ENCODE results near the gene CTAGE15.
"Not testable (repeated sequence)": the region's sequence is repeated elsewhere in the genome, so short reads cannot be mapped to it uniquely, and the experiment has no call there.

Gene CTAGE15

DNA sequence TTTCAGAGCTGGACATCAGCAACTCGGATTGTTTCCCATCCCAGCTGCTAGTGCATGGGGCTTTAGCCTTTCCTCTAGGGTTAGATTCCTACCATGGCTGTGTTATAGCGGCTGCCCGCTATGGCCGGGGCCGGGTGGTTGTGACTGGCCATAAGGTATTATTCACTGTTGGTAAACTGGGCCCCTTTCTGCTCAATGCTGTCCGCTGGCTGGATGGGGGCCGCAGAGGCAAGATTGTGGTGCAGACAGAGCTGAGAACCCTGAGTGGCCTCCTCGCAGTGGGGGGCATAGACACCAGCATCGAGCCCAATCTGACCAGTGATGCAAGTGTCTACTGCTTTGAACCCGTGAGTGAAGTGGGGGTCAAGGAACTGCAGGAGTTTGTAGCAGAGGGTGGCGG lies 26.5 kb downstream of the CTAGE15 start:
- H3K4me2 ChIP-seq (ENCODE audit: insufficient read depth, low read length, poor library complexity, severe bottlenecking); H3K27ac ChIP-seq (replicated peaks; ENCODE audit: low read length); H3K79me1 ChIP-seq (ENCODE audit: low read depth, low read length); H3K4me1 ChIP-seq (ENCODE audit: control insufficient read depth in 2 of 2, insufficient read depth in 1 of 2, low read depth in 1 of 2, low read length in 2 of 2); H3K36me3 ChIP-seq (replicated peaks in 1 of 2; ENCODE audit: control insufficient read depth in 2 of 2, insufficient read depth in 2 of 2, low read length in 2 of 2); H2BK12ac ChIP-seq (ENCODE audit: low read length); H2BK5ac ChIP-seq (ENCODE audit: low read length); H3K9me3 ChIP-seq (replicated peaks in 1 of 2; ENCODE audit: control insufficient read depth in 2 of 2, insufficient read depth in 1 of 2, low read depth in 1 of 2, low read length in 2 of 2); H3K4me3 ChIP-seq (ENCODE audit: low read length in 2 of 2); H2BK15ac ChIP-seq (ENCODE audit: low read length); DNase-seq (ENCODE audit: low spot score); H3K9ac ChIP-seq (ENCODE audit: low read depth, low read length, poor library complexity); H3K27me3 ChIP-seq (ENCODE audit: control insufficient read depth in 3 of 3, insufficient read depth in 3 of 3, low read depth in 1 of 3, low read length in 3 of 3); H4K91ac ChIP-seq (ENCODE audit: low read depth, low read length, poor library complexity); H3K18ac ChIP-seq (ENCODE audit: low read length); H2BK120ac ChIP-seq (ENCODE audit: low read depth, low read length); H3K4ac ChIP-seq (ENCODE audit: low read length); H2AFZ ChIP-seq (ENCODE audit: low read length); H2AK5ac ChIP-seq (ENCODE audit: low read depth, low read length); H3K23ac ChIP-seq (ENCODE audit: low read depth, low read length, poor library complexity); H4K8ac ChIP-seq (ENCODE audit: low read depth, low read length); H3K14ac ChIP-seq (ENCODE audit: low read length): not testable (repeated sequence)
- WGBS, 2 donors (ENCODE audit: extremely low coverage in 2 of 2, insufficient read length in 2 of 2, insufficient replicate concordance in 1 of 2): no CpG with 5 or more reads among the region's 11 CpGs

GRCh38 chr7:143603549-143603948 lies 31.9 kb downstream of the CTAGE15 start:
- H3K9me3 ChIP-seq (replicated peaks in 1 of 2; ENCODE audit: control insufficient read depth in 2 of 2, insufficient read depth in 1 of 2, low read depth in 1 of 2, low read length in 2 of 2); H3K4me3 ChIP-seq (ENCODE audit: low read length in 2 of 2); H3K18ac ChIP-seq (ENCODE audit: low read length); H3K36me3 ChIP-seq (replicated peaks in 1 of 2; ENCODE audit: control insufficient read depth in 2 of 2, insufficient read depth in 2 of 2, low read length in 2 of 2); H2BK120ac ChIP-seq (ENCODE audit: low read depth, low read length); H2AK5ac ChIP-seq (ENCODE audit: low read depth, low read length); H3K27me3 ChIP-seq (ENCODE audit: control insufficient read depth in 3 of 3, insufficient read depth in 3 of 3, low read depth in 1 of 3, low read length in 3 of 3); H2AFZ ChIP-seq (ENCODE audit: low read length); H3K27ac ChIP-seq (replicated peaks; ENCODE audit: low read length); H3K14ac ChIP-seq (ENCODE audit: low read length); DNase-seq (ENCODE audit: low spot score); H2BK12ac ChIP-seq (ENCODE audit: low read length); H3K4ac ChIP-seq (ENCODE audit: low read length); H3K79me1 ChIP-seq (ENCODE audit: low read depth, low read length); H3K9ac ChIP-seq (ENCODE audit: low read depth, low read length, poor library complexity); H4K91ac ChIP-seq (ENCODE audit: low read depth, low read length, poor library complexity); H2BK15ac ChIP-seq (ENCODE audit: low read length); H2BK5ac ChIP-seq (ENCODE audit: low read length); H3K23ac ChIP-seq (ENCODE audit: low read depth, low read length, poor library complexity); H3K4me1 ChIP-seq (ENCODE audit: control insufficient read depth in 2 of 2, insufficient read depth in 1 of 2, low read depth in 1 of 2, low read length in 2 of 2); H4K8ac ChIP-seq (ENCODE audit: low read depth, low read length); H3K4me2 ChIP-seq (ENCODE audit: insufficient read depth, low read length, poor library complexity, severe bottlenecking): not testable (repeated sequence)
- WGBS, 2 donors (ENCODE audit: extremely low coverage in 2 of 2, insufficient read length in 2 of 2, insufficient replicate concordance in 1 of 2): no CpG with 5 or more reads among the region's 2 CpGs

GRCh38 chr7:143606088-143606487 lies 34.5 kb downstream of the CTAGE15 start:
- not testable (repeated sequence) for H3K4ac ChIP-seq (ENCODE audit: low read length); H4K91ac ChIP-seq (ENCODE audit: low read depth, low read length, poor library complexity); H3K23ac ChIP-seq (ENCODE audit: low read depth, low read length, poor library complexity); H3K27me3 ChIP-seq (ENCODE audit: control insufficient read depth in 3 of 3, insufficient read depth in 3 of 3, low read depth in 1 of 3, low read length in 3 of 3); H2AK5ac ChIP-seq (ENCODE audit: low read depth, low read length); H2AFZ ChIP-seq (ENCODE audit: low read length); H3K14ac ChIP-seq (ENCODE audit: low read length); H3K4me1 ChIP-seq (ENCODE audit: control insufficient read depth in 2 of 2, insufficient read depth in 1 of 2, low read depth in 1 of 2, low read length in 2 of 2); H2BK120ac ChIP-seq (ENCODE audit: low read depth, low read length); DNase-seq (ENCODE audit: low spot score); H4K8ac ChIP-seq (ENCODE audit: low read depth, low read length); H2BK5ac ChIP-seq (ENCODE audit: low read length); H3K27ac ChIP-seq (replicated peaks; ENCODE audit: low read length); H3K9ac ChIP-seq (ENCODE audit: low read depth, low read length, poor library complexity); H2BK15ac ChIP-seq (ENCODE audit: low read length); H3K36me3 ChIP-seq (replicated peaks in 1 of 2; ENCODE audit: control insufficient read depth in 2 of 2, insufficient read depth in 2 of 2, low read length in 2 of 2); H2BK12ac ChIP-seq (ENCODE audit: low read length); H3K18ac ChIP-seq (ENCODE audit: low read length); H3K4me2 ChIP-seq (ENCODE audit: insufficient read depth, low read length, poor library complexity, severe bottlenecking); H3K79me1 ChIP-seq (ENCODE audit: low read depth, low read length); H3K4me3 ChIP-seq (ENCODE audit: low read length in 2 of 2); H3K9me3 ChIP-seq (replicated peaks in 1 of 2; ENCODE audit: control insufficient read depth in 2 of 2, insufficient read depth in 1 of 2, low read depth in 1 of 2, low read length in 2 of 2)
- no CpG with 5 or more reads among the region's 1 CpG for WGBS, 2 donors (ENCODE audit: extremely low coverage in 2 of 2, insufficient read length in 2 of 2, insufficient replicate concordance in 1 of 2)

DNA sequence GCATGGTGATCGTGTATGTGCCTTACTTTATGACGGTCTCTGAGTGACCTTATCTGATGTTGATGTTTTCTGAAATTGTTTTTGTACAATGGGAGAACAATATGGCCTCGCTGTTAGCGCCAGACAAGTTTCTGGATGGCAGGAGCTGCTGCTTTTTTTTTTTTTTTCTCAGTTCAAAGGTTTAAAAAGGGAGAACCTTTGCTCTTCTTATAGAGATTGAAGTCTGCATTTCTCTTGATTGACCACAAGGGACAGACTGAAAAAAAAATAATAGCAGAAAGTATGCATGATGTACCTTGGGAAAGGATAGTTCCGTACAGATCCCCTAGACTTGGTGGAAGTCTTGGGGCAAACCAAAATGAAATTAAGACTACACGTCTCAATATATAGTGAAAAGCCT lies 43.9 kb downstream of the CTAGE15 start:
- H3K4me2 ChIP-seq (ENCODE audit: insufficient read depth, low read length, poor library complexity, severe bottlenecking); H3K4me3 ChIP-seq (ENCODE audit: low read length in 2 of 2); H3K4me1 ChIP-seq (ENCODE audit: control insufficient read depth in 2 of 2, insufficient read depth in 1 of 2, low read depth in 1 of 2, low read length in 2 of 2); H3K27ac ChIP-seq (replicated peaks; ENCODE audit: low read length); DNase-seq (ENCODE audit: low spot score); H3K23ac ChIP-seq (ENCODE audit: low read depth, low read length, poor library complexity); H4K8ac ChIP-seq (ENCODE audit: low read depth, low read length); H3K9me3 ChIP-seq (replicated peaks in 1 of 2; ENCODE audit: control insufficient read depth in 2 of 2, insufficient read depth in 1 of 2, low read depth in 1 of 2, low read length in 2 of 2); H3K18ac ChIP-seq (ENCODE audit: low read length); H2AK5ac ChIP-seq (ENCODE audit: low read depth, low read length); H3K14ac ChIP-seq (ENCODE audit: low read length); H2BK12ac ChIP-seq (ENCODE audit: low read length); H2BK120ac ChIP-seq (ENCODE audit: low read depth, low read length); H2BK5ac ChIP-seq (ENCODE audit: low read length); H2BK15ac ChIP-seq (ENCODE audit: low read length); H3K79me1 ChIP-seq (ENCODE audit: low read depth, low read length); H3K27me3 ChIP-seq (ENCODE audit: control insufficient read depth in 3 of 3, insufficient read depth in 3 of 3, low read depth in 1 of 3, low read length in 3 of 3); H2AFZ ChIP-seq (ENCODE audit: low read length); H3K36me3 ChIP-seq (replicated peaks in 1 of 2; ENCODE audit: control insufficient read depth in 2 of 2, insufficient read depth in 2 of 2, low read length in 2 of 2); H3K9ac ChIP-seq (ENCODE audit: low read depth, low read length, poor library complexity); H4K91ac ChIP-seq (ENCODE audit: low read depth, low read length, poor library complexity); H3K4ac ChIP-seq (ENCODE audit: low read length): not testable (repeated sequence)
- WGBS, 2 donors (ENCODE audit: extremely low coverage in 2 of 2, insufficient read length in 2 of 2, insufficient replicate concordance in 1 of 2): no CpG with 5 or more reads among the region's 6 CpGs
